Measurements from ENCODE around the gene TAAR1. TPM values are rescaled to one million over a fixed set of nuclear protein-coding genes. Genes with fewer than 3 reads are reported as not detected.
"Not testable (repeated sequence)": the region's sequence is repeated elsewhere in the genome, so short reads cannot be mapped to it uniquely, and the experiment has no call there.

The TAAR1 gene
- total RNA-seq, 1 donor from 2014 or later: not detected

GRCh38 chr6:132604635-132605152, 54.3 kb downstream of the TAAR1 start:
- H3K27me3 ChIP-seq (ENCODE audit: control insufficient read depth in 3 of 3, insufficient read depth in 3 of 3, low read length in 3 of 3): no peaks in the 10 kb centered on the region
- no peak overlapping the region for H3K4me3 ChIP-seq (ENCODE audit: low read length in 3 of 3)
- H3K9ac ChIP-seq (ENCODE audit: low read depth in 1 of 3, low read length in 3 of 3): no peak overlapping the region
- H3K9me3 ChIP-seq (ENCODE audit: control insufficient read depth in 3 of 3, low read length in 3 of 3): no peaks in the 10 kb centered on the region
- H3K4me1 ChIP-seq (ENCODE audit: control insufficient read depth in 3 of 3, insufficient read depth in 3 of 3, low read length in 3 of 3): no peaks in the 10 kb centered on the region
- H3K27ac ChIP-seq (ENCODE audit: low read depth, low read length): no peak overlapping the region
- no peaks in the 10 kb centered on the region for H3K36me3 ChIP-seq (ENCODE audit: control insufficient read depth in 3 of 3, insufficient read depth in 3 of 3, low read length in 3 of 3)

- H3K36me3 ChIP-seq (ENCODE audit: control insufficient read depth in 3 of 3, insufficient read depth in 3 of 3, low read length in 3 of 3); H3K4me3 ChIP-seq (ENCODE audit: low read length in 3 of 3); H3K9ac ChIP-seq (ENCODE audit: low read depth in 1 of 3, low read length in 3 of 3); H3K27me3 ChIP-seq (ENCODE audit: control insufficient read depth in 3 of 3, insufficient read depth in 3 of 3, low read length in 3 of 3); H3K4me1 ChIP-seq (ENCODE audit: control insufficient read depth in 3 of 3, insufficient read depth in 3 of 3, low read length in 3 of 3); H3K9me3 ChIP-seq (ENCODE audit: control insufficient read depth in 3 of 3, low read length in 3 of 3); H3K27ac ChIP-seq (ENCODE audit: low read depth, low read length): not testable (repeated sequence)
Observed at GRCh38 chr6:132600900-132601299, 58.1 kb downstream of the TAAR1 start.

GRCh38 chr6:132598473-132598872, 60.5 kb downstream of the TAAR1 start:
- no peaks in the 10 kb centered on the region for H3K9me3 ChIP-seq (ENCODE audit: control insufficient read depth in 3 of 3, low read length in 3 of 3)
- no peaks in the 10 kb centered on the region for H3K27me3 ChIP-seq (ENCODE audit: control insufficient read depth in 3 of 3, insufficient read depth in 3 of 3, low read length in 3 of 3)
- H3K4me1 ChIP-seq (ENCODE audit: control insufficient read depth in 3 of 3, insufficient read depth in 3 of 3, low read length in 3 of 3): no peaks in the 10 kb centered on the region
- H3K9ac ChIP-seq (ENCODE audit: low read depth in 1 of 3, low read length in 3 of 3): no peak overlapping the region
- no peak overlapping the region for H3K4me3 ChIP-seq (ENCODE audit: low read length in 3 of 3)
- H3K27ac ChIP-seq (ENCODE audit: low read depth, low read length): no peak overlapping the region
- no peaks in the 10 kb centered on the region for H3K36me3 ChIP-seq (ENCODE audit: control insufficient read depth in 3 of 3, insufficient read depth in 3 of 3, low read length in 3 of 3)

GRCh38 chr6:132596201-132596600, 62.8 kb downstream of the TAAR1 start:
- H3K27me3 ChIP-seq (ENCODE audit: control insufficient read depth in 3 of 3, insufficient read depth in 3 of 3, low read length in 3 of 3): no peaks in the 10 kb centered on the region
- no peak overlapping the region for H3K9ac ChIP-seq (ENCODE audit: low read depth in 1 of 3, low read length in 3 of 3)
- H3K4me3 ChIP-seq (ENCODE audit: low read length in 3 of 3): no peak overlapping the region
- H3K4me1 ChIP-seq (ENCODE audit: control insufficient read depth in 3 of 3, insufficient read depth in 3 of 3, low read length in 3 of 3): no peaks in the 10 kb centered on the region
- H3K36me3 ChIP-seq (ENCODE audit: control insufficient read depth in 3 of 3, insufficient read depth in 3 of 3, low read length in 3 of 3): no peaks in the 10 kb centered on the region
- no peaks in the 10 kb centered on the region for H3K9me3 ChIP-seq (ENCODE audit: control insufficient read depth in 3 of 3, low read length in 3 of 3)
- no peak overlapping the region for H3K27ac ChIP-seq (ENCODE audit: low read depth, low read length)

Other genes starting within 250 kb of the TAAR1 start
- 10.4 TPM for gene STX7, start 146.1 kb downstream of the TAAR1 start, total RNA-seq
- gene TAAR9, start 120.9 kb downstream of the TAAR1 start, total RNA-seq: not detected
- not detected for gene TAAR8, start 106.5 kb downstream of the TAAR1 start, total RNA-seq
- not detected for gene TAAR6, start 88.9 kb downstream of the TAAR1 start, total RNA-seq
- gene TAAR5, start 69.4 kb downstream of the TAAR1 start, total RNA-seq: not detected
- gene TAAR2, start 34.9 kb downstream of the TAAR1 start, total RNA-seq: not detected
- gene VNN1, start 54.9 kb upstream of the TAAR1 start, total RNA-seq: under 0.01 TPM
- 8.4 TPM for gene VNN2, start 98.7 kb upstream of the TAAR1 start, total RNA-seq
- 12.0 TPM for gene SLC18B1, start 139.5 kb upstream of the TAAR1 start, total RNA-seq
- gene RPS12, start 155.4 kb upstream of the TAAR1 start, total RNA-seq: 1,506 TPM

Measured in skeletal muscle tissue (tissue), 4 donors.